ENCODE data around the gene PSD.

The PSD gene

GRCh38 chr10:102420181-102420713 lies 1.7 kb upstream of the PSD start:
- DNase-seq: peak in 1 of 51 donors; percentile 56

GRCh38 chr10:102419269-102420180 lies 940 bp upstream of the PSD start:
- peak in 49 of 51 donors; percentile 11 to 83 (median 57) for DNase-seq

- no peak for DNase-seq
These were observed 1.9 kb downstream of the PSD start for GRCh38 chr10:102416695-102417094.

- no peak for DNase-seq
These were observed 2.3 kb downstream of the PSD start for GRCh38 chr10:102416283-102416682.

- no peak for DNase-seq
These were observed 3.8 kb downstream of the PSD start for GRCh38 chr10:102414749-102415148.

- DNase-seq: no peak
These were observed 4.6 kb downstream of the PSD start for GRCh38 chr10:102413806-102414561.

- peak in 27 of 51 donors; percentile 8 to 69 (median 37) for DNase-seq
These were observed 5.4 kb downstream of the PSD start for GRCh38 chr10:102413053-102413705.

GRCh38 chr10:102412293-102412692 lies 6.3 kb downstream of the PSD start:
- DNase-seq: no peak

GRCh38 chr10:102411341-102412255 lies 7.0 kb downstream of the PSD start:
- no peak for DNase-seq

- DNase-seq: peak in 30 of 51 donors; percentile 12 to 77 (median 42)
These were observed 8.0 kb downstream of the PSD start for GRCh38 chr10:102410429-102411073.

GRCh38 chr10:102409604-102410428 lies 8.8 kb downstream of the PSD start:
- DNase-seq: peak in 2 of 51 donors; percentile 28 to 45

GRCh38 chr10:102408728-102409603 lies 9.6 kb downstream of the PSD start:
- peak in 34 of 51 donors; percentile 11 to 76 (median 54) for DNase-seq

- peak in 3 of 51 donors; percentile 17 to 56 (median 18) for DNase-seq
These were observed 10.4 kb downstream of the PSD start for GRCh38 chr10:102408131-102408727.

- DNase-seq: no peak
These were observed 11.0 kb downstream of the PSD start for GRCh38 chr10:102407425-102408130.

GRCh38 chr10:102406815-102407214 lies 11.8 kb downstream of the PSD start:
- DNase-seq: no peak

GRCh38 chr10:102405632-102406031 lies 13.0 kb downstream of the PSD start:
- DNase-seq: no peak

GRCh38 chr10:102405108-102405571 lies 13.4 kb downstream of the PSD start:
- DNase-seq: no peak
